OCI-LY1 (cell line): ENCODE results near the gene RC3H1.

Experiments used
- H2AFZ ChIP-seq: fragments of 200-600 bp; sonication (generic), shearing (Covaris generic); 2 replicates; pipeline ENCODE4 v1.6.0; 2014; ENCODE audit warnings: antibody characterized with exemption, mild to moderate bottlenecking, low read length
- H3F3A ChIP-seq: fragments of 200-600 bp; sonication (generic), shearing (Covaris generic); 2 replicates; pipeline ENCODE4 v1.6.0; 2014; ENCODE audit warnings: mild to moderate bottlenecking, antibody characterized with exemption, low read length, moderate library complexity; ENCODE audit not compliant: insufficient read depth
- H3K27ac ChIP-seq: fragments of 200-600 bp; sonication (generic); 2 replicates; pipeline ENCODE4 v1.5.1; 2014; ENCODE audit warnings: low read length, mixed run types, mild to moderate bottlenecking, low read depth; ENCODE audit not compliant: poor library complexity, severe bottlenecking
- H3K27me3 ChIP-seq: fragments of 200-600 bp; sonication (generic); 2 replicates; pipeline ENCODE4 v1.6.0; 2014; ENCODE audit warnings: antibody characterized with exemption, mild to moderate bottlenecking, low read length, moderate library complexity; ENCODE audit not compliant: insufficient read depth
- H3K36me3 ChIP-seq: fragments of 200-600 bp; sonication (generic); 2 replicates; pipeline ENCODE4 v1.6.1; 2014; ENCODE audit warnings: mild to moderate bottlenecking, antibody characterized with exemption, low read length, moderate library complexity, mixed read lengths; ENCODE audit not compliant: insufficient read depth
- H3K4me1 ChIP-seq: fragments of 200-600 bp; sonication (generic); 2 replicates; pipeline ENCODE4 v1.5.1; 2014; ENCODE audit warnings: mild to moderate bottlenecking, low read length, moderate library complexity; ENCODE audit not compliant: insufficient read depth, severe bottlenecking
- H3K4me2 ChIP-seq: fragments of 200-600 bp; sonication (generic), shearing (Covaris generic); 2 replicates; pipeline ENCODE4 v1.6.1; 2014; ENCODE audit warnings: low read length
- H3K4me3 ChIP-seq: fragments of 200-600 bp; sonication (generic); 2 replicates; pipeline ENCODE4 v1.5.1; 2014; ENCODE audit warnings: low read length, low read depth, mild to moderate bottlenecking, mixed read lengths; ENCODE audit not compliant: poor library complexity, severe bottlenecking
- H3K79me2 ChIP-seq: fragments of 200-600 bp; shearing (Covaris generic); 2 replicates; pipeline ENCODE4 v1.6.1; 2016; ENCODE audit warnings: mixed run types, low read length, mixed read lengths; ENCODE audit not compliant: insufficient read depth
- H3K9ac ChIP-seq: fragments of 200-600 bp; sonication (generic), shearing (Covaris generic); 2 replicates; pipeline ENCODE4 v1.6.1; 2014; ENCODE audit warnings: mild to moderate bottlenecking, low read length, mixed read lengths
- H3K9me2 ChIP-seq: fragments of 200-600 bp; sonication (generic), shearing (Covaris generic); 2 replicates; pipeline ENCODE4 v1.6.1; 2014; ENCODE audit warnings: low read depth, mild to moderate bottlenecking, low read length, mixed read lengths
- H3K9me3 ChIP-seq: fragments of 200-600 bp; shearing (Covaris generic); 2 replicates; pipeline ENCODE4 v1.6.1; 2014; ENCODE audit warnings: low read length, mixed read lengths
- H4K20me1 ChIP-seq: fragments of 200-600 bp; sonication (generic), shearing (Covaris generic); 2 replicates; pipeline ENCODE4 v1.6.0; 2016; ENCODE audit warnings: mild to moderate bottlenecking, low read length; ENCODE audit not compliant: insufficient read depth
- CTCF ChIP-seq: fragments of 200-600 bp; sonication (generic), shearing (Covaris generic); IDR thresholded peaks from 2 replicates; pipeline ENCODE4 v1.5.1; 2017; ENCODE audit warnings: mild to moderate bottlenecking, antibody characterized with exemption, low read length, moderate library complexity, mixed read lengths
- EZH2 ChIP-seq: fragments of 200-600 bp; sonication (generic), shearing (Covaris generic); IDR thresholded peaks from 2 replicates; pipeline ENCODE4 v1.8.0; 2017; ENCODE audit warnings: borderline replicate concordance, mixed run types, mild to moderate bottlenecking, antibody characterized with exemption, low read length, moderate library complexity, mixed read lengths

RC3H1 gene

GRCh38 chr1:174013864-174014418, 8.2 kb downstream of the RC3H1 start:
- Histone ChIP-seq H3K9me3 (no peaks in the 10 kb centered on the region), H3K36me3 (peaks cover 16% of the 10 kb centered on the region; the same call in 1 of the 2 replicates), H3K4me3 (no peak overlapping the region), H4K20me1 (peaks cover 4% of the 10 kb centered on the region; the same call in 1 of the 2 replicates), H3K4me2 (no peak overlapping the region), H3K4me1 (peaks cover 19% of the 10 kb centered on the region), H3K27ac (no peak overlapping the region), H3K27me3 (no peaks in the 10 kb centered on the region), H3F3A (no peaks in the 10 kb centered on the region), H3K79me2 (peaks cover 90% of the 10 kb centered on the region), H2AFZ (no peak overlapping the region), H3K9me2 (no peaks in the 10 kb centered on the region), H3K9ac (no peak overlapping the region)
- TF ChIP-seq EZH2 (no peak), CTCF (no peak)

- H3K79me2 ChIP-seq, result peaks cover 73% of the 10 kb centered on the region
- TF ChIP-seq EZH2 (no peak), CTCF (no peak)
Observed at GRCh38 chr1:174008979-174009378, 13.2 kb downstream of the RC3H1 start.

GRCh38 chr1:174008269-174008668, 13.9 kb downstream of the RC3H1 start:
- H3K4me2 ChIP-seq, result no peak overlapping the region
- no peak for TF ChIP-seq CTCF
- no peak for TF ChIP-seq EZH2
- H3K79me2 ChIP-seq, result peaks cover 71% of the 10 kb centered on the region
- H3K4me1 ChIP-seq, result peaks cover 18% of the 10 kb centered on the region
- H4K20me1 ChIP-seq, result peaks cover 4% of the 10 kb centered on the region; the same call in 1 of the 2 replicates
- peaks cover 25% of the 10 kb centered on the region for H3K36me3 ChIP-seq
- H3K9me3 ChIP-seq, result no peaks in the 10 kb centered on the region
- H3K27me3 ChIP-seq, result no peaks in the 10 kb centered on the region
- H3K9ac ChIP-seq, result no peak overlapping the region
- H3K4me3 ChIP-seq, result no peak overlapping the region
- no peaks in the 10 kb centered on the region for H3F3A ChIP-seq
- H3K9me2 ChIP-seq, result no peaks in the 10 kb centered on the region
- H3K27ac ChIP-seq, result no peak overlapping the region
- no peak overlapping the region for H2AFZ ChIP-seq

More at GRCh38 chr1:174008979-174009378, 13.2 kb downstream of the RC3H1 start:
- Histone ChIP-seq H3K4me1 (peaks cover 18% of the 10 kb centered on the region), H3K9ac (no peak overlapping the region), H3K4me2 (no peak overlapping the region), H3K9me3 (no peaks in the 10 kb centered on the region), H3K27ac (no peak overlapping the region), H3F3A (no peaks in the 10 kb centered on the region), H3K27me3 (no peaks in the 10 kb centered on the region), H3K4me3 (no peak overlapping the region), H2AFZ (no peak overlapping the region), H3K36me3 (peaks cover 25% of the 10 kb centered on the region), H3K9me2 (no peaks in the 10 kb centered on the region), H4K20me1 (peaks cover 4% of the 10 kb centered on the region; the same call in 1 of the 2 replicates)
